ENCODE data around the gene GALNT10.
A peak's percentile ranks its signal among the peaks of the same experiment; 100 is the strongest.

Gene GALNT10

GRCh38 chr5:154268073-154268472 is 77.5 kb downstream of the GALNT10 start:
- DNase-seq (no peak), ATAC-seq (no peak)

GRCh38 chr5:154269414-154269813 is 78.9 kb downstream of the GALNT10 start:
- no peak for ATAC-seq

GRCh38 chr5:154271466-154271865 is 80.9 kb downstream of the GALNT10 start:
- no peak for DNase-seq
- no peak for ATAC-seq

More at GRCh38 chr5:154269414-154269813, 78.9 kb downstream of the GALNT10 start:
- no peak for DNase-seq

- no peak for ATAC-seq
- DNase-seq = no peak
These were observed 81.5 kb downstream of the GALNT10 start for GRCh38 chr5:154271936-154272514.

GRCh38 chr5:154273028-154273617 is 82.6 kb downstream of the GALNT10 start:
- ATAC-seq = no peak
- DNase-seq = no peak

- no peak for DNase-seq
- no peak for ATAC-seq
These were observed 83.7 kb downstream of the GALNT10 start for GRCh38 chr5:154273963-154274827.

GRCh38 chr5:154274828-154275185 is 84.3 kb downstream of the GALNT10 start:
- ATAC-seq = no peak
- no peak for DNase-seq

- ATAC-seq (no peak), DNase-seq (no peak)
These were observed 85.0 kb downstream of the GALNT10 start for GRCh38 chr5:154275566-154275965.

GRCh38 chr5:154276261-154276972 is 85.9 kb downstream of the GALNT10 start:
- ATAC-seq = no peak
- DNase-seq = no peak

- ATAC-seq = no peak
- DNase-seq = no peak
These were observed 86.4 kb downstream of the GALNT10 start for GRCh38 chr5:154276973-154277331.

GRCh38 chr5:154277499-154277898 is 87.0 kb downstream of the GALNT10 start:
- ATAC-seq = no peak
- no peak for DNase-seq

- DNase-seq (no peak), ATAC-seq (peak; percentile 48)
These were observed 87.7 kb downstream of the GALNT10 start for GRCh38 chr5:154278186-154278585.

- DNase-seq = no peak
- ATAC-seq = no peak
These were observed 88.4 kb downstream of the GALNT10 start for GRCh38 chr5:154278908-154279307.

- DNase-seq (no peak), ATAC-seq (no peak)
These were observed 93.9 kb downstream of the GALNT10 start for GRCh38 chr5:154284433-154284832.

- ATAC-seq (no peak), DNase-seq (no peak)
These were observed 95.3 kb downstream of the GALNT10 start for GRCh38 chr5:154285661-154286408.

GRCh38 chr5:154286557-154286956 is 96.0 kb downstream of the GALNT10 start:
- no peak for ATAC-seq
- no peak for DNase-seq

- ATAC-seq (no peak), DNase-seq (no peak)
These were observed 96.6 kb downstream of the GALNT10 start for GRCh38 chr5:154287136-154287535.

GRCh38 chr5:154288145-154288544 is 97.6 kb downstream of the GALNT10 start:
- DNase-seq (no peak), ATAC-seq (no peak)

GRCh38 chr5:154291917-154292316 is 101.4 kb downstream of the GALNT10 start:
- ATAC-seq (no peak), DNase-seq (no peak)

- no peak for ATAC-seq
- no peak for DNase-seq
These were observed 102.7 kb downstream of the GALNT10 start for GRCh38 chr5:154293219-154293618.

- no peak for ATAC-seq
- no peak for DNase-seq
These were observed 105.0 kb downstream of the GALNT10 start for GRCh38 chr5:154295551-154295950.

- ATAC-seq (no peak), DNase-seq (no peak)
These were observed 106.1 kb downstream of the GALNT10 start for GRCh38 chr5:154296525-154297159.

Data from stimulated activated naive CD8-positive, alpha-beta T cell treated with anti-CD3 and anti-CD28 coated beads, Interleukin-15, Interleukin-2, amounts not matched to agents 100 U/mL and 50 U/mL, for 24 hours (primary cell).